Measurements from ENCODE around the gene UQCC2.

The UQCC2 gene

DNA sequence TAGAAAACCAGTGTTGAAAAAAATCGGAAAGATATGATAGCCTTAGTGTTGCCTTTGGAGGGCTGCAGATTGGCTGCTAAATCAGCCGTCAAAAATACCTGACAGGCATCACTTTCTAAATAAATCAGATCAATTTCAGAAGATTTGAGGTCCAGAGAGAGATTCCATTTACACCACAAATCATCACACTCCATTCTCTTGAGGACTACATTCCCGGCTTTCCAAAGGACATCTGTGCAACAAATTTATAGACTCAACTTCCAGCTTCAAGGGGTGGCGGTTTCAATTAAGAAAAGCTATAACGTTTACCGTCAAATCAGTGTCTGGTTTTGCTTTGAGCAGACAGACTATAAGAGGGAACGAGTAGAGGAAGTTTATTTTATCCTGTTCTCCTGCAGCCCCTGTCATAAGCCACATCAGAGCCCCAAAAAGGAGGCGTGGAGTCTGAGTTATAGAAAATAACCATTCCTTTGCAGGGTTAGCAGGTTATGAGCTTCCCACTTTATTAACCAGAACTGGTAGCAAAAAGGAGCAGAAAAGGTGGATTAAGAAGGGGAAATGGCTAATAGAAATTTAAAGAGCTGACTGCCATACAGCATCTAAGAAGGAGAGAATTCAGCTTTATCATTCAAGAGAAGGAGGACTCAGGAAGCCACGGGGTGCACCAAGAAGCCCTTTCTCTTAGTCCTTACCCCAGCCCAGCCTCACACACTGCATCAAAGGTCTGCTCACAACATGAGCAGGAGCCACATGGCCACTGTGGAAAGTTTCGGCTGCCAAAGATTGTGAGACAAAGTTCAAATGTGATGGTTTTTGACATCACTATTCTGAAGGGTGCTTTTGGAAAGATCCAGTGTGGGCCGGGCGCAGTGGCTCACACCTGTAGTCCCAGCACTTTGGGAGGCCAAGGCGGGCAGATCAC, 12.9 kb upstream of the UQCC2 start:
- no peak for DNase-seq

DNA sequence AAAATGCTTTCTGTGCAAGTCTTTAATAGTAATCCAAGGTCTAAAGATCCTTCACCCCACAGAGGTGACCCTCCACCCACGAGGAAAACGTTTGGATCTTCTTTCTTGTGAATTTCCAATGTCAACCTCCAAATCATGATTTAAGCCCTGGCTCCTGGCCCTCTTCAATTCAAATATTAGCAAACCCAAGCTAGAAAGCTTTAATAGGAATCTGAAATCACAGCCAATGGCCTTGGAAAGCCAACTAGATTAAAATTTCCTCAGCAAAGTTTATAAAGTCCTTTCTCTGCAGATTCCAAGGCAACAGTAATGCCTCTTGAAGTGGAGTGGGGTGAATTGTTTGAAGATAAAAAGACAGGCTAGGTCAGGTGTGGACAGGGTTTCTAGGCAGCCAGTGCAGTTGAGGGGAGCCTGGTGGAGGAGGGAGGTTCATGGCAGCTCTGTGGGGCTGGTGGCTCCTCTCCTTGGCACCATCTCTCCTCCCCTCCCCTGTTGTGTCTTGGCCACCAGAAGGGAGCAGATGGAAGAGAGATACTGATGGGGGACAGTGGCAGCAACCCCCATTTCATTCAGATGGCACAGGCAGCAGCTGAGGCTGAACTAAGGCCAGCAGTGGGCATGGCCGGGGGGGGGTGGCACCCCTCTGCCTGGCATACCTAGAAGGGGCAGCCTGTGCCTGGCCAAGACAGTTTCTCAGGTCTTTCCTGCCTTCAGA, 12.0 kb upstream of the UQCC2 start:
- no peak for DNase-seq

DNA sequence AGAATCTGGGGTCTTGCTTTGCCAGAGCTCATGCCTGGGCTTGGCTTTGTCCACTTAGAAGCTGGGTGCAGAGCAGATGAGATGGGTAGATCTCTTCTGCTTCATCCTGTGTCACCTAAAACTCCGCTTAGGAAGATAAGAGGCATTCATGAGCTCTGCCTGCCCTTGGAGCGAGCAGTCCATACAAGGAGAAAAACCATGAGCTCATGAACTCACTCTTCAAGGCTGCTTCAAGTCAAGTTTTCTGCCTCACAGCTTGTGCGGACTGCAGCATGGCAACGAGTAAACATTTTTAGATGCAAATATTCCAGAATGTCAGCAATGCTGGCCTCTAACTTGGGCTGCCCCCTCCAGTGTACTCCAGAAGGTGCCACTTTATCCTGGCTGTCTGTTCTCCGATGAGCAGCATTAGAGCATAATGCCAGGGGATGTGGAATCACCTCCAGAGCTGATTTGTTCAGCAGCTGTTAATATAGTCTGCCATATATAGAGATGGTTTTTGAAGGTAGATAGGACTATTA, 10.7 kb upstream of the UQCC2 start:
- DNase-seq: no peak

DNA sequence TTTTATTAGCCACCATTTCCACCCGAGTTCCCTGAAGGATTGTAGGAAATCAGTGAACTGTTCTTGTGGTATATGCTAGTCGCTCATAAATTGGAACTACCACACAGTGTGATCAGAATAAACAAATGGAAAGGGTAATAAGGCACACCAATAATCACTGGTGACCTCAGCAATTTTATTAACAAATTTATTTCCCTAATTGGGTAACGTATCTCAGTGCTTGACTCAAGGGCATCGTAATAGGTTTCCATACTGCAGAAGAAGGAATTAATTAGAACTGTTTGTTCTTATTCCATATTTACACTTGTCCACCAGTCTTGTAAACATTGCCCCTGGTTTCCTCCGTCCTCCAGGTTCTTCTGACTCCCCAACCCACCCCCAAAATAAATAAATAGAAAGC, 10.0 kb upstream of the UQCC2 start:
- no peak for DNase-seq

DNA sequence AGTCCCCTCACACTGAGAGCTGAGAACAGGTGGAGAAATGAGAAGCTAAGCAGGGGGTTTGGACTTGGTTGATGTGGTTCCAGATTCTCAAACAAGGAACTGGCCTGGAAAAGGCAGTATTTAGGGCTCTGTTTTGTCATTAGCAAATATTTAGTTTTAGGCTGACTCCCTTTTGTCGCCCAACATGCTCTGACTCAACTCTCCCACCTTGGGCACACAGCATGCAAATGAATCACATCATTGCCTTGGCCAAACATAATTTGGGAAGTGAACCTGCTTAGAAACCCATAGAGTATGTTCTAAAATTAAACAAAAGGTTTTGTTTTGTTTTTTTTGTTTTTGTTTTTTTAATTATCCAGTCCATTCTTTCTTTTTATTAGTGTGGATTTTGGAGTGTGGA, 9.5 kb upstream of the UQCC2 start:
- no peak for DNase-seq

DNA sequence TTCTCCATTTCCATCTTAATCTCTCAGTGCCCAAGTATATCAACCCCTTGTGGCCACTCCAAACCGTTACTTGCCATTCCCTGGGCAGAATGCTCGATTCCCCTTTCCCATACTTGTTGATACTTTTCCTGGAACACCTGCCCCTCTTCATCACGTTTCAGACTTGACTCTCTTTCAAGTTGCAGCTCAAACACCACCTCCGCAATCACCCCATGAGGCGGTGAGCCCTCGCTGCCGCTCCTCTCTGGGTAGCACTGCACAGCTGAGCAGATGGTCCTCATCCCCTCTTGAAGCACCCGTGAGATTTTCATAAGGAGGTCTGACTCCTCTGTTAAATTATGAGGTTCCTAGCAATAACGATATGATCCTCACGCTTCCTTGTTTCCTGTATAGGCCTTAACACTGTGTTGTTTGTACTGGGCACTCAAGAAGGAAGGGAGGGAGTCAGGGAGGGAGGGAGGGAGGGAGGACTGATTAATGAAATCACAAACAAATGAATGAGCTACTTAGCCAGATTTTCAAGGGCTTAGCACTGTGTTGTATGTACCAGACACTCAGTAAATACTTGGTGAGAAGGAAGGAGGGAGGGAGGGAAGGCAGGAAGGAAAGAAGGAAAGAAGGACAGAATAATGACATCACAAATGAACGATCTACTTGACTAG, 8.0 kb upstream of the UQCC2 start:
- no peak for DNase-seq

DNA sequence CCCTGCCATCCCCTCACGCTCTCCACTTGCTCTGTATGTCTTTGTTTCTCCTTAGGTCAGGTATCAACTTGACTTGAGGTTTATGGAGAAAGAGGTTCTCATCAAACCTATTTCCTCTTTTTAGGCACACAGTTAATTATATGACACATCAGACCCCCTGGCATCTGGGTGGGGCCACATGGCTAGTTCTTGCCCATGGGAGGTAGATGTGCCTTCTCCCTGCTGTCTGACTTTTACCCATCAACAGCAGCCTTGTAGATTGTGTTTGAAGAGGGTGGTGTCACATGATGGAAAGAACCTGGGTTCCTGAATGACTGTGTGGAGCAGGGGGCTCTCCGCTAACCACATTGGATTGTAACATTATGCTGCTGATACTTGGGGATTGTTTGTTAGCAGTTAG, 7.2 kb upstream of the UQCC2 start:
- no peak for DNase-seq

DNA sequence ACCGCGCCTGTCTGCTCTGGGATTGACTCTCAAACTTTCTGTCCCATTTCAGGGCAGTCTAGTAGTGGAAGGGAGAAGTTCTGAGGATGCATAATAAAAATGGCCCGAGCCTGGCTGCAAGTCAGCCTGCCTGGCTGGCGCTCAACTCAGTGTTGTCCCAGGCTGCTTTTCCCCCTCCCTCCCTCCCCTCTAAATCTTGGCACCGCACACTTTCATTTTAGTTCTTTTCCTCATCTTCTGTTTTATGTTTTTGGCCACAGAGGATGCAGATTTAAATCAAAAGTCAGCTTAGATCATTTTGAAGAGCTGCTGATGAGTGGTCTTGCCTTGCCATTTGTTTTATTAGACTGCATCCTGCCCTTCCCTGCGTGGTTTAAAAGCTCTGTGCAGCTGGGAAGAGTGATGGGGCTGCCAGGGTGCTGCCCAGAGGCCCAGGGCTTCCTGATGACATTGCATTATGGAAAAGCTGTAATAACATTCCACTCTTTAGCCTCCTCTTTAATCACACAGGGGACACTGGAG, 6.5 kb upstream of the UQCC2 start:
- DNase-seq: no peak

DNA sequence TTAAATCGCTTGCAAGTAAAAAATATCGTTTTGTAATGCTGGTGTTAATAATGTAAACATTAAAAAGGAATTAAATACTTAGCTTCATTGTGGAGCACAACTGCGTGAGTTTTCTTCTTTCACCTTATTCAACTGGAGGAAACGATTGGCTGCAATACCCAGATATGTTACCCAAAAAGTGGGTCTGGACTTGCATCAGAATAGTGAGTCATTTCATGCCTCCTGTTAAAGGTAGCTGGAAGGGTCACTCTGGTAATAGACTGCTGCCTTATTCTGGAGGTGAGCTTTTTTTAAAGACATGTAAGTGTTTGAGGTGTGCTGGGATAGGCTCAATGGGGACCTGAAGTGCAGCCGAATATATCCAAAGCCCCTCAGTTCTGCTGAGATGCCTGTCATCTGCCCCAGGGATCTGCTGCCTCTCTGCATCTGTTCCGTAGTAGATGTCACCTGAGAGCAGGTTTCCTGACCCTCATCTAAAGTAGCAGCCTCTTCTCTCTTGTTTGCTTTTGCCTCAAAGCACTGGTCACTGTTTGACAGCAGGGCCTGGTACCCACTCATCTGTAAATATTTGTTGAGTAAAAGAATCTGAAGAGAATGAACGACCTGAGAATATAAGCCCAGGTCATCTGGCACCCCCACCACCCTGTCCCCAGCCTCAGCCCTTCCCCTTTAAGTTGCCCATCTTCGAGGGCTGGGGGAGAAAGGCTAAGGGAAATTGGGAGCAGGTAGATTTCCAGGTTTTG, 5.6 kb upstream of the UQCC2 start:
- no peak for DNase-seq

DNA sequence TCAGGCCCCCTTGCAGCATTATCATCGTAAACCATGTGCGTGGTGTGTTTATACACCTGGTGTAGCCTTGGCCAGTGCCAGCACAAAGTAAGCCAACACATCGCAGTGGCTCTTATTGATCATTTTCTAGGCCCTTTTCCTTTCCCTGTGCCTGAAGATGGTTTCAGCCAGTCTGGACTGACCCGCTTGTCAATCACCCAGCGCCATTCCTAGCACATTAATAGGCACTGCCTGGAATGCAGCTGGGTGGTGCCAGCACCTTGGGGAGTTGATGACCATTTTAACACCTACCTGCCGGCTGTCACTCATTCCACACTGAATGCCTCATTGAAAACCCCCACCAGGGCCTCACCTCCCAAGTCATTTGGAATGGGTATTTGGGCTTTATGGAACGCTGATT, 4.9 kb upstream of the UQCC2 start:
- no peak for DNase-seq

DNA sequence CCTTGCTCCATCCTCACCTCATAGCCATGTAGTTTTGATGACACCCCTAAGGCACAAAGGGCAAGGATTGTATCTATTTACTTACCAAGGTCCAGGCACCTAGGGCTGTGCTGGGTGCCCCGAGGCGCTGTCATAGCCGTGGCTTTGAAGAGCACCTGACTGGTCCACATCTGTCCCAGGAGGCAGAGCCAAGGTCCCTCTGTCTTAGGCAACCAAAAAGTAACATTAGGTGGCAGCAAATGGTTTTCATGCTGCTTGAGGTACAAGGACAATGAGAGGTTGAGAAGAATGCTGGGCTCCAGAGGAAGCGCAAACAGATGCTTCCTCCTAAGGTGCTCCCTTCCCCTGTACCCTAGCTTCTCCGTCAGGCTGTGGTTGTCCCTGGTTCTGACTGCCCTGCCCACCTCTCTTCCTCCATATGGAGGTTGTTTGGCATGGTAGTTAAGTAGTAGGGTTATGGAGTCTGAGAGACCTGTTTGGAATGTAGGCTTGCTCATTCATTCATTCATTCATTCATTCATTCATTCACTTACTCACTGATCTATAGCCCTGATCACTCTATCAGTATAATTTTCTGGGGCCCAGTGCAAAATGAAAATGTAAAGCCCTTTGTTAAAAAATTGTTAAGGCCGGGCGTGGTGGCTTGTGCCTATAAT, 3.0 kb upstream of the UQCC2 start:
- DNase-seq: no peak

DNA sequence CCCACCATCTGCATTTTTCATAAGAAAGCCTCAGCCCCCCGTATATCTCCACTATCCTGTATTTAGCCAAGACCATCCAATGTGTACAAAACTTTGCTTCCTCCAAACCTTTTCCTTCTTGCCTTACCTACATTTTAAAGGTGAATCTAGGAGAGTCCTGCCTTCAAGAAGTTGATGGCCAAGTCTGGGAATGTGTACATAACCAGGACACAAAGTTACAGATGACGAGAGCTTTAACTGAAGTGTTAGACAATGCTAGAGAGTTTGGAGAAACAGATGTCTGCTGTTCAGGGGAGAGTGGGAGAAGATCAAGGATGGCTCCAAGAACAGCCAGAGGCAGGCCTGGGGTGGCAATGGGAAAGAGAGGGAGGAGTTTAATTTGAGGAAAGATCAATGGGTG, 2.3 kb upstream of the UQCC2 start:
- DNase-seq: no peak

DNA sequence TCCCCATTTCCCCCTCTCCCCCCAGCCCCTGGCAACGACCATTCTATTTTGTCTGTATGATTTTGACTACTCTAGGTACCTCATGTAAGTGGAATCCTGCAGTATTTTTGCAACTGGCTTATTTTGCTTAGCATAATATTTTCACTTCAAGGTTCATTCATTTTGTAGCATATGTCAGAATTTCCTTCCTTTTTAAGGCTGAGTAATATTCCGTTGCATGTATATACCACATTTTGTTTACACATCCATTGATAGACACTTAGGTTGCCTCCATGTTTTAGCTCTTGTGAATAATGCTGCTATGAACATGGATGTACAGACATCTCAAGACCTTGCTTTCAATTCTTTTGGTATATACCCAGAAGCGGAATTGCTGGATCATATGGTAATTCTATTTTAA, 1.4 kb upstream of the UQCC2 start:
- DNase-seq: no peak

DNA sequence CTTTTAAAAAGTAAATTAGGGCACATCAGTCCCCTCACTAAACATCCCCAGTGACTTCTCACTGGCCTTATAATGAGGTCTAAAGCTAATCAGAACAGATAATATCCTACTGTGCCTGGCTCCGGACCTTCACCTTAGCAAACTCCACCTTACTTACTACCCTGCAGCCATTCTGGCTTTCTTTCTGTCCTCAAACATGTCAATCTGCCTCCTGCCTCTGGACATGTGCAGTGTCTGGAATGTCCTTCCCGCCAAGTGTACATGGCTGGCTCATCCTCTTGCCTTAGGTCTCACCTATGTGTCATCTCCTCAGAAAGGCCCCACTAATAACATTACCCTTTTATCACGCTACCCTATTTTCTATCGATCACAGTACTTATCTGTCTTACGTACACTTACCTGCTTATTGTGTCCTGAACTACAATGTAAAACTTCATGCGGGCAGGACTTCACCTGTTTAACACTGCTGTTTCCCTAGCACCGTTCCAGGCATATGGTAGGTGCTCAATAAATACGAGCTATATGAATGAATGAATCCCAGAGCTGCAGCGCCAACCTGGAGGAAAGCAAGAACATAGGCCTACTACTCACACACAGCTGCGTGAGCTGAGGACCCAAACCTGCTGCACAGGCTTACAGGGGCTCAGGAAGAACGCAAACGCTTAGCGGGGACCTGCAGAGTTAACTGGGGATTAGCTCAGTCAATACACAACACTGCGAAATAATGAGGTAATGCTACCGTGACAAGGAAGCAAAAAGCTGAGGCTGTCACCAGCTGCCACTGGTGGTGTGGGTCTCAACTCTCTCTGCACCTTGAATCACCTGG, 991 bp downstream of the UQCC2 start:
- DNase-seq: no peak

DNA sequence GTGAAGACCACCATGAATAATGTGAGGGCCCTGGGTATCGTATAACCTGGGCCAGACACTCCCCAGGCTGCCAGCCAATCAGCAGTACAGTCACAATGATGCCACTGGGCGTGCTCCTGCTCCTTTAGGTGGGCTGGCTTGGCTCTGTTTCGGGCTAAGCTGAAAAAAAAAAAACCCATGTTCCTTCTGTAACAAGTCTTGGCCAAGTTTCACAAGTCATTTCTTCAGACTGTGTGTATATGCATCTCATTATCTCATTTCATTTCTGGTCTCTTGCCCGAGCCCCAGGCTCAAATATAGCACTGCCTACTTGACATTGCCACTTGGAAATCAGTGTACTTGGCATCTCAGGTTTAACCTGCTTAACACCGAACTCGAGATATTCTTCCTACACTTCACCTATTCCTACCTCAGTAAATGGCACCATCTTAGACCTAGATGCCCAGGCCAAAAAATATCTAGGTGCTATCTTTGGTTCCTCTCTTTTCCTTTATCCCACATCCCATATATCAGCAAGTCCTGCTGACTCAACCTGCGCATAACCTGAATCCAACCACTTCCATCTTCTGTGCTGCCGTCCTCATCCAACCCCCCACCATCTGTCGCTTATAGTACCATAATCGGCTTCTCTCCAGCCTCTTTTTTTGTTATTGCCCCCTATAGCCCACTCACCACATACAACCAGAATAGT, 1.8 kb downstream of the UQCC2 start:
- DNase-seq: no peak

DNA sequence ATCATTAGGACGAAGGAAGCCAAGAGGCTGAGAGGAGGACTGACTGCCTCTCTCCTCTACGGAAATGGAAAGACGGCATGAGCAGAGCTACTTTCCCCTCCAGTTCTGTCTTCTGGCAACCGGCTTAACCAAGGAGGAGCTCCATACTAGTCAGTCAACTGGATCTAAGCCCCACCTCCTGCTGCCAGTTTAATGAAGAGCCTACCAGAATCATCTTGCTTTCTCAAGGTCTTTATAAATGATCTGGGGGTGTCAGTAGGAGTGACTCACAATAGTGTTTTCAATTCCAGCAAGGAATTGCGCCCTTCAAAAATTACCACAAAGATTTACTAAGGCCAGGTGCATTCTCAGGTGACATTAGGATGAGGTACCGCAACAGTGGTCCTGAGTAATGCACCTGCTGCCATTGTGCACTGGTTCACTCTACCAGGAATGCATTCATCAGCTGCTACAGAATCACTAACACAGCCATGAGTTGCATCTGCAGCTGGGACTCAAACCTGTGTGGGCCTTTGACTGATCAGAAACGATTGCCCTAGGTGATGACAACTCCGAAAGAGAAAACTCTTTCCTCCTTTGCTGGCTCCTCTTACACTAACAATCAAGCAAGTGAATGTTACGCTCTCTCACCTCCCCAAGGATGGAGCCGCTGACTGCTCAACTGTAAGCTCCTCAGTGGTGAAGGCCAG, 2.8 kb downstream of the UQCC2 start:
- DNase-seq: no peak

DNA sequence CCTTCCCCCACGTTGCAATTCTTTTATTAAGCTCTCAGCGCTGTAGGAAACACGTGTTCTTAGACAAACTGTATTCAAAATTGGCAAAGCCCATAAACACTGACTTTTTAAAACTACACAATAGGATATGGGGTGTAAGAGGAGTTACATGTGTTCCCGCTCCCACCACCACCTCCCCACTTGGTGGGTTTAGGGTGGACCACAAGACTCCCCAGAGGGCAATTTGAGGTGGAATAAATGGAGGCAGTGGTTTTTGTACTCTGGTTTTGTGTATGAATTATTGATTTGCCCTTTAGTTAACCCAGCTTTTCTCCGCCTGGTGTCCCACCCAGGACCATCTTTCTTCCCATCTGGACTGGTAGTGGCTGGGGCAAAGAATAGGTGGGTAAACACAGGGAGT, 3.7 kb downstream of the UQCC2 start:
- DNase-seq: no peak

DNA sequence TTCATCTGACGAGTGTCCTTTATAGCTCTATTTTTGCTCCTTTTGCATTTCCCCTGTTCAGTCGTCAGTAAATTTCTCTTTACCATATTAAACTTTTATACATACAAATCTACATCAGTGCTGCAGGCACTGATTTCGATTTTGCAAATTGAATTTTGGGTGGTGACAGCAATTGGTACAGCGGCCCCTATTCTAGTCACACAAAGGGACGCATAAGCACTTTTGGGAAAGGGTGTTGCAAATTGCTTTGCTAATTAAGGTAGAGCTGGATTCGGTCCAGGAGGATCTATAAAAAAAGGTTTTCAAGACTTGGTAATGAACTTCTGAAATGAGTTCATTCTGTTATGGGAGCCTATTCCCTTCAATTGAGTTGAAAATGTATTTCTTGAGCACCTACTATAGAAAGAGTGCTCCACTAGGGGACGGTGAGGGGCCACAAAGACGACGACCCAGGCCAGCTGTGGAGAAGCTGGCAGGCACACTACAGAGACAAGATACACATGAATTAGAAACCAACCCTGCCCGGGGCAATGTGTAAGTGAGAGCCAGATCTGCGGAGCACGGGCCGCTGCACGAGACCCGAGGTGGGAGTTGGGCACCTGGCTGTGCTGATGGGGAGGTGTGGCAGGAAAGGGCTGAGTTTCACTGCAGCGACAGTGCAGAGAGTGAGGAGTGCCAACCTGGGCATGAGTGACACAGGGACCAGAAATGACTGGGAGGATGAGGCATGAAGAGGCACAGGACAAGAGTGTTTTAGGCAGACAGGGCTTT, 5.4 kb downstream of the UQCC2 start:
- no peak for DNase-seq

DNA sequence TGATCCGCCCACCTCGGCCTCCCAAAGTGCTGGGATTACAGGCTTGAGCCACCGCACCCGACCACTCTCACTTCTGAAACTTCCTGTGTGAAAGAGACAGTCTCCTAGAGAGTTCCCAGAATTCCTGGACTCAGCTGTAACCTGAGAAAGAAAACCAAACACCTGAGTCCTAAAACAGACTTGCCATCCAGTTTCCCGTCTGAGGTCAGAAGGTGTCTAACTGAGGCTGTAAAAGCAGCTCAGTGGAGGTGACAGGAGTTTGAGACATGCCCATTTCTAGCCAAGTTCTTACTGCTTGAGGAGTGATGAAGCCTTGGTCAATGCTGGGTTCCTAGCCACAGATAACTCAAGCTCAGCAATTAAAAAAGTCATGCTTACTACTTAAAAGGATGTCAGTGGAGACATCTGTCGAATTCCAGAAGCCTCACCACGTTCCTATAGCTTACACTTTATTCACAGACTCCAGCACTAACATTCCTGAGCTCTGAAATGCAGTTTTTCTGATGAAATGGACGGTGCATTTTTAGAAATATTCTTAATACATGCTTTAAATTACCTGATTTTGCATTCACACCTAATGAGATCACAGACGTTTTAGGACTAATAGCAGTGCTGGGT, 6.1 kb downstream of the UQCC2 start:
- no peak for DNase-seq
